LNCaP clone FGC (cell line): Measurements from ENCODE around the gene HCFC1.

Source experiments
- DNase-seq: peaks from one replicate; pipeline ENCODE4 v3.0.0-alpha.2; 2011; ENCODE audit warnings: low read depth
- H3K4me3 ChIP-seq: 2 replicates; pipeline ENCODE4 v1.5.1; 2011; ENCODE audit warnings: mild to moderate bottlenecking, low read depth, low read length, control low read depth
- CTCF ChIP-seq: IDR thresholded peaks from 2 replicates; pipeline ENCODE4 v1.5.1; 2012; ENCODE audit warnings: mild to moderate bottlenecking; ENCODE audit not compliant: control insufficient read depth, insufficient read depth; ENCODE audit errors: extremely low read depth

HCFC1 gene

DNA sequence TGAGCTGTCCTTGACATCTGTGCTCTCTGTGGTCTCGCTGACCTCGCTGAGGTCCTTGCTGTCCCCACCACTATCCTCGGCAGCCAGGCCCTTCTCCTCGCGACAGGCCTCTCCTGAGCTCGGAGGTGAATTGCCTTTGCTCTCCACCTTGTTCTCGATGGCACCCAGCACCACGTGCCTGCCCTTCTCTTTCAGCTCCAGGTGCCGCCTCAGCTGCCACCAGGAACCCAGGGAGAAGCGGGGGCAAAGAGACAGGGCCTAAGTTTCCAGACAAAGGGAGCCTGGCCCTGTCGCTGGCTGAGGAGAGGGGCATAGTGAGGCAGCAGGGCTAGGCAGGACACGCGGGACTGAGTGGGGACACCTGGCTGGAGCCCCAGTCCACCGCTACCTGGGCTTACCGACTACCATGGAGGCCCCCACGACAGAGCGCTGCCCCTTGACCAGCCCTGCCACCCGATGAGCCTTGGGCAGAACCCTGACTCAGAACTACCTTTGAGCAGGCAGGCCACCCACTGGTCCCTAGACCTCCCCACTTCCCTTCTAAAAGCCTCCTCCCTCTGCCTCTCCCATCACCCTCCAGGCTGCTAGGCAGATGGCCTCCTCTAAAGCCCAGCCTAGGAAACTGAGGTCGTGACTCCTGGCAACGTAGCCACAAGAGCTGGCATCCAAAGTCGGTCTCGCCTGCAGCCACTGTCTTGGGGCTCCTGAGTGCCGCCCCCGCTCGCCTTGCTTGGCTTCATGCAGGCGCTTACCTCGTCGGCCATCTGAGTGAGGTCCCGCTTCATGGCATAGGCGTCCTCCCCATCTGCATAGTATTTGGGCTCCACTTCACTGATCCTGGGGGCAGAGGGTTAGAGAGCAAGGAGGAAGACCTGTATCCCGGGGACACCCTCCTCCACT is 41.4 kb downstream of the HCFC1 start:
- no peak for DNase-seq
- no peak overlapping the region for H3K4me3 ChIP-seq
- TF ChIP-seq CTCF: no peak

DNA sequence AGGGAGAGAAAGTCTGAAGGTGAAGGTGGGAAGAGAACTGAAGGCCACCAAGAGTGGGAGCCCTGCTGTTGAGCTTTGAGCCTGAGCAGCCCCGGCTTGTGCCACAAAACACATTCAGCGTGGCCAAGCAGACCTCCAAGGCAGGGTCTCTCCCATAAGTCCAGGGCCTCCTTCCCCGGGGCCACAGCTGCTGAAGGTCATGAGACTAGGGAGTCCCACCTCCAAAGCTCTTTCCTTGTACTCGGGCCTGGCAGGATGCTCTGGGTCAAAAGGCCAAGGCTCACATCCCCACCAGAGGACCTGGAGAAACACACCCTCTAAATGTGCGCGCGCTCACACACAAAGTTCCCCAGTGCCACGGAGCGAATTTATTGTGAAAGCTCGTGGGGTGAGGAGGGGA is 42.0 kb downstream of the HCFC1 start:
- TF ChIP-seq CTCF: no peak
- peak overlapping the region; percentile 31; the same call in 1 of the 2 replicates for H3K4me3 ChIP-seq
- DNase-seq: no peak

DNA sequence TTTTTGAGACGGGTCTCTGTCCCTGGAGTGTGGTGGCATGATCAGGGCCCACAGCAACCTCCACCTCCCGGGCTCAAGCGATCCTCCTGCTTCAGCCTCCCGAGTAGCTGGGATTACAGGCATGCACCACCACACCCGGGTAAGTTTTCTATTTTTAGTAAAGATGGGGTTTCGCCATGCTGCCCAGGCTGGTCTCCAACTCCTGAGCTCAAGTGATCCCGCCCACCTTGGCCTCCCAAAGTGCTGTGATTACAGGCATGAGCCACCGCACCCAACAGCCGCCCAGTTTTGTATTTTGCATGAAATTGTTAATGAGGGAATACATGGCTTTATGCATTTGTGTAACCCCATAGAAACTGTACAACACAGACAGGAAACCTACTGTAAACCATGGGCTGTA is 42.8 kb downstream of the HCFC1 start:
- H3K4me3 ChIP-seq: peak overlapping the region; percentile 31
- TF ChIP-seq CTCF: no peak
- DNase-seq: no peak

DNA sequence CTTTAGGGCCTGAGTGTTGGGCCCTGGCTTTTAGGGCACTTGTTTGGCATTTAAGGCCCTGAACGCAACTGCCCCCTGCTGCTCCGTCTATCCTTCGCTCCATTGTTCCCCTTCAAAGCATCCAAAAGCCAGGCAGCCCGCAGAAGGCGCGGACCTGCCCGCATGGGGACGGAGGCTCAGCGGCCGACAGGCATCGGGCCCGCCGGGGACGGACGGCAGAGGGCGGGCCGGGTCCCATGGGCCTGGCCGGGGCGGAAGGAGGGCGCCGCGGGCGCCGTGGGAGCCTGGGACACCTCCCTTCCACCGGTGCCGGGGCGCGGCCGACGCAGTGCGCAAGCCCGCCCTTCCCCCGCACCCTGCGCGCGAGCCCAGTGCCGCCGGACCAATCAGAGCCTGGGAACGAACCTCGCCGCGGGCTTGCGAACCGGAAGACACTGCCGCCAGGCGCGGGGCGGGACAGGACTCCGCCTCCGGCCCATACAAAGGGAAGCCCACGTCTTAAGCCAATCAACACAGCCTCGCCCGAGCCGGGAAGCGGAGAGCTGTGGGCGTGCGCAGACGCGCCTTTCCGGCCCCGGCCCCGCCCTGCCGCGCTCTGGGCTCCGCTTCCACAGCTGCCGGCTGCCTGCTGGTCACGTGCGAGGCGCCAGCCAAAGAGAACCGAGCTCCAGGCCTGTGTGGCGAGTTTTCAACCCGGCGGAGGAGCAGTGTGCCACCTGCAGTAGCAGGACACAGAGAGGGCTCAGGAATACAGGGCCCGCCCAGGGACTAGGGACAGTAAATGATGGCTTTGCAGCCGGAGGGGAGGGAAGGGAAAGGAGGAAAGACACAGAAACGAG is 43.5 kb downstream of the HCFC1 start:
- DNase-seq: peak; percentile 92
- TF ChIP-seq CTCF: 0 out of 2 replicates have a peak, but pooled peaks have one; percentile 5
- peak overlapping the region; percentile 64 for H3K4me3 ChIP-seq

GRCh38 chrX:153927672-153927921 is 44.0 kb downstream of the HCFC1 start:
- peak overlapping the region; percentile 64 for H3K4me3 ChIP-seq
- DNase-seq: no peak
- no peak for TF ChIP-seq CTCF

DNA sequence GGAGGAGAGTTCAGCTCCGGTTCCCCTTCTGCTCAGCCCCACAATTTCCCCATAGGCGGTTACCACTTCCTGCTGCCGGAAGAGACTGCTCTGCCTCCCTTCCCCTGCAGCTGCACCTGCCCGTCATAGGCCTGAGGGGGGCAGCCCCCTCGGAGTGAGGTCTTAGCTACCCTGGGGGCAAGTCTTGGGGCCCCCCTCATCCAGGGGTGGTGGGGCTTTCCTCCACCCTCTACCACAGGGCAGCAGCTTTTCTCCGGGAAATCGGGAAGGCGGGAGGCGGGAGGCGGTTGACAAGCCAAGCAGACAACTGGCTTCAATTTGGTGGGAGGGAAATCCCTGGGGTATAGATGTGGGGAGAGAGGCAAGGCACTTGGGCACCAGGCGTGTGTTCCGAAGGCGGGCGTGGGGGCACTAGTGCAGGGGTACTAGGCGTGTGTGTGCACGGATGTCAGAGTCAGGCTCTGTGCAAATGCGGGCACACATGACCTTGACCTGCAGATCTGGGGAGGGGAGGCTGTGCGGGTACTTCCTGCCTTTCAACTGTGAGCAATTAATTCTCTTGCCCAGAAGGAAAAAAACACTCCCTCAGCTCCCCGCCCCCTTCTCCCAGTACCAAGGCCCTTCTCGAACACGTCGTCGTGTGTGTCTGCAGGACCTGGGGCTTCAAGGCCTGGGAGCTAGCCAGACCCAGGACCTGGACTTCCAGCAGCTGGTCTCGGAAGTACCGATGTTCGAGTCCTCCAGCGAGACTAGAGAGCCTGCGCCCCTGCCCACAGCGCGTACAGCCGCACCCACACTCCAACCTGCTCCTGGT is 44.6 kb downstream of the HCFC1 start:
- H3K4me3 ChIP-seq: peak overlapping the region; percentile 64
- TF ChIP-seq CTCF: no peak
- no peak for DNase-seq
